K562 (cell line): ENCODE data around the gene ARHGAP9. TPM values are rescaled to one million over a fixed set of nuclear protein-coding genes. Genes with fewer than 3 reads are reported as not detected.

Experiments
- BACH1 ChIP-seq: fragments of 200-800 bp; sonication (Bioruptor generic); IDR thresholded peaks from 2 replicates; pipeline ENCODE4 v1.6.1; 2016; ENCODE audit warnings: missing genetic modification characterization, missing compliant biosample characterization
- HOXB6 ChIP-seq: fragments of 250-450 bp; sonication (Bioruptor Pico); IDR thresholded peaks from 2 replicates; pipeline ENCODE4 v1.5.1; 2022; ENCODE audit warnings: mild to moderate bottlenecking, borderline replicate concordance
- NFRKB ChIP-seq: fragments of 450-650 bp; IDR thresholded peaks from 2 replicates; pipeline ENCODE4 v1.6.1; 2016; ENCODE audit warnings: low read depth
- ZFP36 ChIP-seq: fragments of 150-350 bp; IDR thresholded peaks from 2 replicates; pipeline ENCODE4 v1.6.1; 2018; ENCODE audit warnings: low read length, low read depth; ENCODE audit not compliant: partially characterized antibody
- ZNF766 ChIP-seq: fragments of 200-800 bp; sonication (Bioruptor generic); conservative IDR thresholded peaks from 2 replicates; pipeline ENCODE4 v1.6.1; 2016; ENCODE audit warnings: missing genetic modification characterization, missing compliant biosample characterization
- polyA plus RNA-seq, 8 experiments: library from polyadenylated mRNA; depleted of rRNA in 4 of 8; stranded (reverse) in 5 of 8; unstranded in 3 of 8; fragments of >200 nt; fragmentation: Nextera tagmentation in 2 of 8; fragmentation: Illumina TruSeq in 1 of 8; extraction: Ambion mirVana in 2 of 8; extraction: Trizol in 1 of 8; gene quantifications; 2 replicates each; pipeline versions ENCODE4 v1.2.1 to v1.2.3, GENCODE V29; 2011 to 2014; ENCODE audit warnings: inconsistent platforms in 1 of 8, missing spikeins in 1 of 8
- total RNA-seq, 7 experiments: library from RNA; depleted of rRNA in 6 of 7; stranded (reverse); fragments of >200 nt in 6 of 7; fragmentation: Illumina TruSeq in 2 of 7; extraction: Trizol in 2 of 7; gene quantifications; 2 replicates each; pipeline versions ENCODE4 v1.2.1 to v1.2.3, GENCODE V29; 2011 to 2021; ENCODE audit warnings: low replicate concordance in 1 of 7
- TF ChIP-seq, protein P1 (sequence below), 2 experiments: fragments of 450-650 bp; formaldehyde crosslinking in 1 of 2; IDR thresholded peaks; 2 replicates each; pipeline versions ENCODE4 v1.4.0 to v1.6.1; 2014 to 2020; ENCODE audit warnings: mild to moderate bottlenecking in 2 of 2, borderline replicate concordance in 1 of 2, low read depth in 1 of 2
- TF ChIP-seq, protein P2 (sequence below), 2 experiments: fragments of 450-650 bp; IDR thresholded peaks; 2 replicates each; pipeline ENCODE4 v1.6.1; 2018; ENCODE audit warnings: mild to moderate bottlenecking in 2 of 2, low read depth in 1 of 2; ENCODE audit not compliant: partially characterized antibody in 2 of 2
- TF ChIP-seq, protein P3 (sequence below): fragments of 250-450 bp; sonication (Bioruptor Pico); IDR thresholded peaks from 2 replicates; pipeline ENCODE4 v1.5.0; 2020; ENCODE audit warnings: mild to moderate bottlenecking, borderline replicate concordance
- TF ChIP-seq, protein P4 (sequence below): fragments of 450-650 bp; IDR thresholded peaks from 2 replicates; pipeline ENCODE4 v1.7.0; 2016; ENCODE audit warnings: borderline replicate concordance

The ARHGAP9 gene
- total and polyA plus RNA-seq, 9 of the 15 experiments (the other 6 are each of a cell fraction or from before 2014, with no cell fraction given), result 1.5 to 10.2 (median 5.1) TPM

DNA sequence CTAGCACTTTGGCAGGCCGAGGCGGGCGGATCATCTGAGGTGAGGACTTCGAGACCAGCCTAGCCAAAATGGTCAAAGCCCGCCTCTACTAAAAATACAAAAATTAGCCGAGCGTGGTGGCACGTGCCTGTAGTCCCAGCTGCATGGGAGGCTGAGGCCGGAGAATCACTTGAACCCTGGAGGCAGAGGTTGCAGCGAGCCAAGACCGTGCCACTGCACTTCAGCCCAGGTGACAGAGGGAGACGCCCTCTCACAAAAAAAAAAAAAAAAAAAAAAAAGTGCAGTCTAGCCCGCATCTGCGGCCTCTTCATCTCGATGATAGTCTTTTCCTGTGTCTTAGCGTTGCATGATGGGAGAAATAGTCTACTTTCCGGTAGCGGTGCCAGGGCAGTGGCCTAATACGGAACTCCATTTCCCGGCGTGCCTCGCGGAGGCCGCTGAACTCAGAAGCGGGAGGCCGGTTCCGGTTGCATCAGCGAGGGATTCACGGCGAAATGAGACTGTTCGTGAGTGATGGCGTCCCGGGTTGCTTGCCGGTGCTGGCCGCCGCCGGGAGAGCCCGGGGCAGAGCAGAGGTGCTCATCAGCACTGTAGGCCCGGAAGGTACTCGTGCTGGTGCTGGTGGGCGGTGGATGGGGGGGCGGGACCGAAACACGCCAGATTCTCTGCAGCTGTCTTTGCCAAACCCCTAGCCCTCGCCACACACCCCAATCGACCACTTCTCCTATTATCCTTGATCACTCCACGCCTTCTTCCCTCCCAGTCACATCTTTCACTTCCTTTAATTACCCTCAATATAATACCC is 8.1 kb upstream of the ARHGAP9 start, which contains the start of gene MARS1 (continued):
- TF ChIP-seq, protein P1, sequence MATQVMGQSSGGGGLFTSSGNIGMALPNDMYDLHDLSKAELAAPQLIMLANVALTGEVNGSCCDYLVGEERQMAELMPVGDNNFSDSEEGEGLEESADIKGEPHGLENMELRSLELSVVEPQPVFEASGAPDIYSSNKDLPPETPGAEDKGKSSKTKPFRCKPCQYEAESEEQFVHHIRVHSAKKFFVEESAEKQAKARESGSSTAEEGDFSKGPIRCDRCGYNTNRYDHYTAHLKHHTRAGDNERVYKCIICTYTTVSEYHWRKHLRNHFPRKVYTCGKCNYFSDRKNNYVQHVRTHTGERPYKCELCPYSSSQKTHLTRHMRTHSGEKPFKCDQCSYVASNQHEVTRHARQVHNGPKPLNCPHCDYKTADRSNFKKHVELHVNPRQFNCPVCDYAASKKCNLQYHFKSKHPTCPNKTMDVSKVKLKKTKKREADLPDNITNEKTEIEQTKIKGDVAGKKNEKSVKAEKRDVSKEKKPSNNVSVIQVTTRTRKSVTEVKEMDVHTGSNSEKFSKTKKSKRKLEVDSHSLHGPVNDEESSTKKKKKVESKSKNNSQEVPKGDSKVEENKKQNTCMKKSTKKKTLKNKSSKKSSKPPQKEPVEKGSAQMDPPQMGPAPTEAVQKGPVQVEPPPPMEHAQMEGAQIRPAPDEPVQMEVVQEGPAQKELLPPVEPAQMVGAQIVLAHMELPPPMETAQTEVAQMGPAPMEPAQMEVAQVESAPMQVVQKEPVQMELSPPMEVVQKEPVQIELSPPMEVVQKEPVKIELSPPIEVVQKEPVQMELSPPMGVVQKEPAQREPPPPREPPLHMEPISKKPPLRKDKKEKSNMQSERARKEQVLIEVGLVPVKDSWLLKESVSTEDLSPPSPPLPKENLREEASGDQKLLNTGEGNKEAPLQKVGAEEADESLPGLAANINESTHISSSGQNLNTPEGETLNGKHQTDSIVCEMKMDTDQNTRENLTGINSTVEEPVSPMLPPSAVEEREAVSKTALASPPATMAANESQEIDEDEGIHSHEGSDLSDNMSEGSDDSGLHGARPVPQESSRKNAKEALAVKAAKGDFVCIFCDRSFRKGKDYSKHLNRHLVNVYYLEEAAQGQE (IDR thresholded peaks at IDR 0.05; ENCODE audit: borderline replicate concordance), result no peak
- TF ChIP-seq, protein P1 (CRISPR knock-in tag; IDR thresholded peaks at IDR 0.05; ENCODE audit: low read depth), result 0 out of 2 replicates have a peak, but pooled peaks have one; percentile 20
- TF ChIP-seq ZNF766 (CRISPR knock-in tag), result peak; percentile 87; the same call in 1 of the 2 replicates
- TF ChIP-seq, protein P2, sequence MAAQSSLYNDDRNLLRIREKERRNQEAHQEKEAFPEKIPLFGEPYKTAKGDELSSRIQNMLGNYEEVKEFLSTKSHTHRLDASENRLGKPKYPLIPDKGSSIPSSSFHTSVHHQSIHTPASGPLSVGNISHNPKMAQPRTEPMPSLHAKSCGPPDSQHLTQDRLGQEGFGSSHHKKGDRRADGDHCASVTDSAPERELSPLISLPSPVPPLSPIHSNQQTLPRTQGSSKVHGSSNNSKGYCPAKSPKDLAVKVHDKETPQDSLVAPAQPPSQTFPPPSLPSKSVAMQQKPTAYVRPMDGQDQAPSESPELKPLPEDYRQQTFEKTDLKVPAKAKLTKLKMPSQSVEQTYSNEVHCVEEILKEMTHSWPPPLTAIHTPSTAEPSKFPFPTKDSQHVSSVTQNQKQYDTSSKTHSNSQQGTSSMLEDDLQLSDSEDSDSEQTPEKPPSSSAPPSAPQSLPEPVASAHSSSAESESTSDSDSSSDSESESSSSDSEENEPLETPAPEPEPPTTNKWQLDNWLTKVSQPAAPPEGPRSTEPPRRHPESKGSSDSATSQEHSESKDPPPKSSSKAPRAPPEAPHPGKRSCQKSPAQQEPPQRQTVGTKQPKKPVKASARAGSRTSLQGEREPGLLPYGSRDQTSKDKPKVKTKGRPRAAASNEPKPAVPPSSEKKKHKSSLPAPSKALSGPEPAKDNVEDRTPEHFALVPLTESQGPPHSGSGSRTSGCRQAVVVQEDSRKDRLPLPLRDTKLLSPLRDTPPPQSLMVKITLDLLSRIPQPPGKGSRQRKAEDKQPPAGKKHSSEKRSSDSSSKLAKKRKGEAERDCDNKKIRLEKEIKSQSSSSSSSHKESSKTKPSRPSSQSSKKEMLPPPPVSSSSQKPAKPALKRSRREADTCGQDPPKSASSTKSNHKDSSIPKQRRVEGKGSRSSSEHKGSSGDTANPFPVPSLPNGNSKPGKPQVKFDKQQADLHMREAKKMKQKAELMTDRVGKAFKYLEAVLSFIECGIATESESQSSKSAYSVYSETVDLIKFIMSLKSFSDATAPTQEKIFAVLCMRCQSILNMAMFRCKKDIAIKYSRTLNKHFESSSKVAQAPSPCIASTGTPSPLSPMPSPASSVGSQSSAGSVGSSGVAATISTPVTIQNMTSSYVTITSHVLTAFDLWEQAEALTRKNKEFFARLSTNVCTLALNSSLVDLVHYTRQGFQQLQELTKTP (IDR thresholded peaks at IDR 0.05; ENCODE audit: low read depth in 1 of 2, partially characterized antibody in 2 of 2), result peak in 1 of 2 experiments; percentile 97
- peak; percentile 86 for TF ChIP-seq NFRKB
- TF ChIP-seq, protein P3, sequence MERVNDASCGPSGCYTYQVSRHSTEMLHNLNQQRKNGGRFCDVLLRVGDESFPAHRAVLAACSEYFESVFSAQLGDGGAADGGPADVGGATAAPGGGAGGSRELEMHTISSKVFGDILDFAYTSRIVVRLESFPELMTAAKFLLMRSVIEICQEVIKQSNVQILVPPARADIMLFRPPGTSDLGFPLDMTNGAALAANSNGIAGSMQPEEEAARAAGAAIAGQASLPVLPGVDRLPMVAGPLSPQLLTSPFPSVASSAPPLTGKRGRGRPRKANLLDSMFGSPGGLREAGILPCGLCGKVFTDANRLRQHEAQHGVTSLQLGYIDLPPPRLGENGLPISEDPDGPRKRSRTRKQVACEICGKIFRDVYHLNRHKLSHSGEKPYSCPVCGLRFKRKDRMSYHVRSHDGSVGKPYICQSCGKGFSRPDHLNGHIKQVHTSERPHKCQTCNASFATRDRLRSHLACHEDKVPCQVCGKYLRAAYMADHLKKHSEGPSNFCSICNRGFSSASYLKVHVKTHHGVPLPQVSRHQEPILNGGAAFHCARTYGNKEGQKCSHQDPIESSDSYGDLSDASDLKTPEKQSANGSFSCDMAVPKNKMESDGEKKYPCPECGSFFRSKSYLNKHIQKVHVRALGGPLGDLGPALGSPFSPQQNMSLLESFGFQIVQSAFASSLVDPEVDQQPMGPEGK (CRISPR knock-in tag), result no peak
- no peak; the same call in 1 of the 2 replicates for TF ChIP-seq HOXB6 (CRISPR knock-in tag)
- TF ChIP-seq, protein P4, sequence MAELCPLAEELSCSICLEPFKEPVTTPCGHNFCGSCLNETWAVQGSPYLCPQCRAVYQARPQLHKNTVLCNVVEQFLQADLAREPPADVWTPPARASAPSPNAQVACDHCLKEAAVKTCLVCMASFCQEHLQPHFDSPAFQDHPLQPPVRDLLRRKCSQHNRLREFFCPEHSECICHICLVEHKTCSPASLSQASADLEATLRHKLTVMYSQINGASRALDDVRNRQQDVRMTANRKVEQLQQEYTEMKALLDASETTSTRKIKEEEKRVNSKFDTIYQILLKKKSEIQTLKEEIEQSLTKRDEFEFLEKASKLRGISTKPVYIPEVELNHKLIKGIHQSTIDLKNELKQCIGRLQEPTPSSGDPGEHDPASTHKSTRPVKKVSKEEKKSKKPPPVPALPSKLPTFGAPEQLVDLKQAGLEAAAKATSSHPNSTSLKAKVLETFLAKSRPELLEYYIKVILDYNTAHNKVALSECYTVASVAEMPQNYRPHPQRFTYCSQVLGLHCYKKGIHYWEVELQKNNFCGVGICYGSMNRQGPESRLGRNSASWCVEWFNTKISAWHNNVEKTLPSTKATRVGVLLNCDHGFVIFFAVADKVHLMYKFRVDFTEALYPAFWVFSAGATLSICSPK, result no peak
- TF ChIP-seq BACH1, result no peak
- TF ChIP-seq ZFP36, result peak; percentile 35
